Skeletal muscle tissue (tissue), 4 donors: ENCODE data around the gene ARID1B. TPM values are rescaled to one million over a fixed set of nuclear protein-coding genes. Genes with fewer than 3 reads are reported as not detected.

Source experiments
- H3K27ac ChIP-seq: one replicate; pipeline ENCODE4 v1.7.0; 2013; ENCODE audit warnings: mild to moderate bottlenecking, low read depth, low read length, inconsistent platforms
- H3K27me3 ChIP-seq, 3 donors: one replicate each; pipeline ENCODE4 v1.7.0; 2013; ENCODE audit warnings: low read length in 3 of 3; ENCODE audit not compliant: control insufficient read depth in 3 of 3, insufficient read depth in 3 of 3
- H3K36me3 ChIP-seq, 3 donors: one replicate each; pipeline ENCODE4 v1.7.0; 2013; ENCODE audit warnings: low read length in 3 of 3; ENCODE audit not compliant: control insufficient read depth in 3 of 3, insufficient read depth in 3 of 3
- H3K4me1 ChIP-seq, 3 donors: one replicate each; pipeline ENCODE4 v1.7.0; 2013; ENCODE audit warnings: low read length in 3 of 3, mild to moderate bottlenecking in 3 of 3; ENCODE audit not compliant: control insufficient read depth in 3 of 3, insufficient read depth in 3 of 3
- H3K4me3 ChIP-seq, 3 donors: one replicate each; pipeline ENCODE4 v1.7.0; 2013; ENCODE audit warnings: low read length in 3 of 3
- H3K9ac ChIP-seq, 3 donors: one replicate each; pipeline ENCODE4 v1.7.0; 2013; ENCODE audit warnings: low read length in 3 of 3, mild to moderate bottlenecking in 3 of 3, moderate library complexity in 2 of 3, low read depth in 1 of 3
- H3K9me3 ChIP-seq, 3 donors: one replicate each; pipeline ENCODE4 v1.7.0; 2013; ENCODE audit warnings: low read length in 3 of 3; ENCODE audit not compliant: control insufficient read depth in 3 of 3
- total RNA-seq: library from RNA; depleted of rRNA; stranded (reverse); fragments of >200 nt; gene quantifications from one replicate; pipeline ENCODE4 v1.2.3, GENCODE V29; 2014
- donor health status: Osteomylitis.

ARID1B gene
- total RNA-seq, 1 donor from 2014 or later = 73.6 TPM

DNA sequence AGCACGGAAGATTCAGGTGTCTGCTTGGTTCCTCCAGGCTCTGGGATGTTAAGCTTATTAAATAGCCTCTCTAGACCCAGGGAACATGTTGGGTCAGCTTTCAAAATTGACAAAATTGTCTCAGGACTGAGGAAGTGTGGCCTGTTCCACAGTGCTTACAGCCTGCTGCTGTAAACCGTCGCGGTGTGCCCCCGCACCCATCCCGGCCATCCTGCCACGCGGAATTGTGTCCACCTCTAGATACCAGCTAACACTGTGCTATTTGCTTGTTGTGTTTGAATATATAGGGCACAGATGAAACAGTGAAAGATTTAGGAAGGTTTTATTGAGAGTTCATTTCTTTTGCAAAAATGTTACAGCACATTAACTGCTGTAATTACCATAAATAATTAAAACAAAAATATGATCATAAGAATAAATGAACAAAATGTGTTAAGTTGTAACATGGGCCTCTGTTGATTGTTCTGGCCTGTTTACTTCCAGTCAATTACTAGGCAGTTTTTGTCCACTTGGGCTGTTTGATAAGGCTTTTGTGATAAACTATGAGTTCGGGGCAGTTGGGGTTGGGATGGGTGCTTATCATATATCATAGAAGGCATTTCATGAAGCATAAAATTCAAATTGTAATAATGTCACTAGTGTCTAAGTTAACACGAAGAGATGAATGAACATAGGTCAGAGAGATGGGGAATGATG lies 77.4 kb downstream of the ARID1B start:
- Histone ChIP-seq H3K9me3 (no peaks in the 10 kb centered on the region), H3K36me3 (no peaks in the 10 kb centered on the region), H3K4me1 (peaks cover 56 to 63% (median 58%) of the 10 kb centered on the region in 3 donors), H3K27ac (no peak overlapping the region), H3K9ac (no peak overlapping the region), H3K4me3 (no peak overlapping the region), H3K27me3 (no peaks in the 10 kb centered on the region)

DNA sequence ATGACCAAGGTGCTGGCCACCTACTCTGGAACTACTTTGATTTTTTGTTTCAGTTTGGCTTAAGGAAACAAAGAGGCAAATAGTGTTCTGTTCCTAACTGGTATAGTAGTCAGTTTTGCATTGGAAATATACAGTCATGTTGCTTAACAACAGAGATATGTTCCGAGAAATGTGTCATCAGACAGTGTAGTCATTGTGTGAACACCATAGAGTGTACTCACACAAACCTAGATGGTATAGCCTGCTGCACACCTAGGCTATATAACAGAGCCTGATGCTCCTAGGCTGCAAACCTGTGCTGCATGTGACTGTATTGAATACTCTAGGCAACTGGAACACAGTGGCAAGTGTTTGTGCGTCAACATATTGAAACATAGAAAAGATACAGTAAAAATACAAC lies 80.4 kb downstream of the ARID1B start:
- H3K27me3 ChIP-seq = no peaks in the 10 kb centered on the region
- H3K27ac ChIP-seq = no peak overlapping the region
- peaks cover 36 to 51% (median 40%) of the 10 kb centered on the region in 3 donors for H3K4me1 ChIP-seq
- no peak overlapping the region for H3K9ac ChIP-seq
- H3K36me3 ChIP-seq = no peaks in the 10 kb centered on the region
- H3K9me3 ChIP-seq = no peaks in the 10 kb centered on the region
- no peak overlapping the region for H3K4me3 ChIP-seq

DNA sequence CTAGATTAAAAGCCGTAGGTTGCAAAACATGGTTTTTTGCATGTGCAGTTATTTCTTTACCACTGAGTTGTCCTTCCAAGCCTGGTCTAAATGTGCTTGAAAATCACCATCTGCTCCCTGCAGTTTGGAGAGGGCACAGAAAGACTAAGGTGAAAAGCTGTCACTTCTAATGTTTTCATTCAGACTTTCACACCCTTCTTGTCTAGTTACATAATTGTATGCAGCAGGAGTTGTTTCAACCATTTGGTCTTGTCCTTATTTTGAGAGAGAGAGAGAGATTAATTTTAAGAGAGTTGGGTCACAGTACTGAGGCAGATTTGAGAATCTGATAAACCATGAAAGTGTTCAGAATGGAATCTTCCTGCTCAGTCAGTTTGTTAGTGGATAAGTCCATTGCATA lies 82.5 kb downstream of the ARID1B start:
- Histone ChIP-seq H3K36me3 (no peaks in the 10 kb centered on the region), H3K9ac (no peak overlapping the region), H3K27ac (no peak overlapping the region), H3K4me1 (peaks cover 26 to 38% (median 29%) of the 10 kb centered on the region in 3 donors), H3K9me3 (no peaks in the 10 kb centered on the region), H3K27me3 (no peaks in the 10 kb centered on the region), H3K4me3 (no peak overlapping the region)

DNA sequence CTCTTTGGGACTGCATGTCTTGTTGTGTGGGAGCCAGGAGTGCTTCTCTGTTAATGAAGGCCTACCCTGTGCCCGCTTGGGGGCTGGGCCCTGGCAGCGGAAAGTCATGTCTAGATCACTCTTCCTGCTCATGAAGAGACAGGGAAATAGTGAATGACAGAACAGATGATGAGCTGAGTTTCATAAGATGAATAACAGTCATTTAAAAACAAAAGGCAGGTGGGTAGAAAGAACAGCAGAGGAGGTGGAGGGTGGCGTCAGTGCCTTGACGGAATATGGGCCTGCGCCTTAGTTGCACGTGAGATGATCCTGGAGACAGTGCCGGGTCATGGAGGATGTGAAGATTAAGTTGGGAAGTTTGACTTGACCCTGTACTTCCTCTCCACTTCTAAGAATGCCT lies 85.5 kb downstream of the ARID1B start:
- Histone ChIP-seq H3K9me3 (no peaks in the 10 kb centered on the region), H3K4me1 (peaks cover 24 to 35% (median 27%) of the 10 kb centered on the region in 3 donors), H3K27ac (no peak overlapping the region), H3K36me3 (no peaks in the 10 kb centered on the region), H3K9ac (no peak overlapping the region), H3K27me3 (no peaks in the 10 kb centered on the region), H3K4me3 (no peak overlapping the region)

DNA sequence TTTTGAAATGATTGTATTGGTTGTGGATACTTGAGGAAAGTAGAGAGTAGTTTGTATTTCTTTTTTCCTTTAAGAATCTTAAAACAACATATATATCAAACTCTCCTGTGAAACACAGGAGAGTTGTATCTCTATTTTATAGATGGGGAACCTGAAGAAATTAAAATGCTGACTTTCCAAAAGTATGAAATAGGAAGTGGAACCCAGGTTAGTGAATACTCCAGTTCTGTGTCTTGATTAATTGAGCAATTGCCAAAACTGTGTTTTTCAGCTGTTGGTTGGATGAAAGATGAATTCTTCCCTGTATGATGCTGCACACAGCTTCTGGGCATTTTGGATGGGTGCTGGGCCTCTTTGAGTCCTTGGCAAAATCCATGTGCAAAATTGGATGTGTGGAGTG lies 86.3 kb downstream of the ARID1B start:
- H3K27ac ChIP-seq = no peak overlapping the region
- H3K9me3 ChIP-seq = no peaks in the 10 kb centered on the region
- H3K36me3 ChIP-seq = no peaks in the 10 kb centered on the region
- H3K4me3 ChIP-seq = no peak overlapping the region
- H3K9ac ChIP-seq = no peak overlapping the region
- H3K4me1 ChIP-seq = peaks cover 18 to 34% (median 27%) of the 10 kb centered on the region in 3 donors
- no peaks in the 10 kb centered on the region for H3K27me3 ChIP-seq

DNA sequence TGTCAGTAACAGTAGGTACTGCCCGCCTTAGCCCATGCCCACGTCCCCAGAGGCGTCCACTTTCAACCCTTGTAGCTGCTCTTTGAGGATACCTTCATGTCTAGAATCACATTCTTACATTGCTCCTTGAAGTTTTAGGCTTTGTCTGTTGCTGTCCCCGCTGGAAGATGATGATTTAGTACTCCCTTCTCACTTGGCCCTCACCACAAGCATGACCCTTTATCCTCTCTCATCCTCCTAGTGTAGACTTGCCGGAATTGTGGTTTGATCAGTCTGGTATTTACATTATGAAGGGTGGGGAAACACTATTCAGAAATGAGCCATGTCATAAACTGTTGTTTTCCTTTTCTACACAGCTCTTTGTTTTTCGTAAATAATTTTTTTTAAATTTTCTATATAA lies 87.4 kb downstream of the ARID1B start:
- no peak overlapping the region for H3K9ac ChIP-seq
- peaks cover 18 to 34% (median 27%) of the 10 kb centered on the region in 3 donors for H3K4me1 ChIP-seq
- no peaks in the 10 kb centered on the region for H3K36me3 ChIP-seq
- H3K4me3 ChIP-seq = no peak overlapping the region
- no peaks in the 10 kb centered on the region for H3K27me3 ChIP-seq
- H3K27ac ChIP-seq = no peak overlapping the region
- H3K9me3 ChIP-seq = no peaks in the 10 kb centered on the region

DNA sequence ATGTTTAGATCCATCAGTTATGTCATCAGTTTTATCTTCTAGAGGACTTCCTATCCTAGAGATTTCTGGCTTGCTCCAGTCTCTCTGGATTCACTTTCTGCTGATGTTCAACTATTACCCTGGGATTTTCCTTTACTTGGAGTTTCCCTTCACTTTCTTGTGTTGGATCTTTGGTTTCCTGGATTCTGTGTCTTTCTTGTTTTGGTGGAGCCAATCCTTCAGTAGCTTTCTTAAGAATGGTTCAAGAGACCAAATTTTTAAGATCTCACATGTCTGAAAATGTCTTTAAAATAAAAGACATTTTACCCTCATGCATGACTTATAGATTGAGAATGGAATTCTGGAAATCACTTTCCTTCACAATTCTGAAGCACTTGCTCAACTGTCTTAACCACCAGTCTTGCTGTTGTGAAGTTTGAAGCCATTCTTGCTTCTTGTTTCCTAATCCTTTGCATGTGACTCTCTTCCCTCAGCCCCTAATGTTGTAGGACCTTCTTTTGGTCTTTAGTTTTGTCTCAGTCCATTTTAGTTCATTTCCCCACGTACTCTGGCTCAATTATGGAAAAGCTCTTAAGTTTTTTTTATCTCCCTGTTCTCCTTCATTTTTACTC lies 87.9 kb downstream of the ARID1B start:
- H3K4me1 ChIP-seq = peaks cover 20 to 37% (median 27%) of the 10 kb centered on the region in 3 donors
- no peak overlapping the region for H3K27ac ChIP-seq
- no peak overlapping the region for H3K4me3 ChIP-seq
- no peaks in the 10 kb centered on the region for H3K27me3 ChIP-seq
- H3K9me3 ChIP-seq = no peaks in the 10 kb centered on the region
- H3K9ac ChIP-seq = no peak overlapping the region
- no peaks in the 10 kb centered on the region for H3K36me3 ChIP-seq

DNA sequence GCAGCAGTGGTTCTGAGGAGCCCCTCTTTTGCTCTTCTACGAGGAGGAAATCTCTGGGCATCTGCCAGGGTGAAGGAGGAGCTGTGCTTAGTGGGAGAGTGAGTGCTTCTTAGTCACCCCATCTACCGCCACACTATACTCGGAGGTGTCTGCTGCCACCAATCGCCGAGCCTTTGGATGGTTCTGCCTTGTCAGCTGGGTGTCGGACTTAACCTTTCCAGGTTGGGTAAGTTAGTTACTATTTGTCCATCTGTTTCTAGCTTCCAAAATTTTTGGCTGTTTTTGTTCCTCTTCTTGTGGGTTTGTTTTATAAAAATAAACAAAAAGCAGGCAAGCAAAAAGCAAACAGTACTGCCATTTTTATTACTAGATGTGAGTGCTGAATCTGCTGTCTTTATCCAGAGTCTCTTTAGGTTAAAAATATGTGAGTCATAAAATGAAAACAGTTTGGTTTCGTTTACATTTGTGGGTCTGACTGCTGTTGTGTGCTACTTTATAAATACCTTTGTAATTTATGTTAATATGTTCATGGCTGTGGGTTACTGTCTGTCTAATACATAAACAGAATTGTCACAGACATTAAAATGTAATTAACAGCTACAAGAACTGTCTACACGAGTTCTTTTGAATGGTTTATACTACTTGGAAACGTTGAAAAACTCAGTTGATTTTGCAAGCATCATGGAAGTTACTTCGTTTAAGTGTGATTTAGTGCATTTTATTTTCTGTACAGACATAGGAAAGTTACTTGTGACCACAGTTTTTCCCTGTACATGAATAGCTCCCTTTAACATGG lies 89.2 kb downstream of the ARID1B start:
- Histone ChIP-seq H3K36me3 (no peaks in the 10 kb centered on the region), H3K4me3 (no peak overlapping the region), H3K9me3 (no peaks in the 10 kb centered on the region), H3K4me1 (peaks cover 27 to 46% (median 31%) of the 10 kb centered on the region in 3 donors), H3K9ac (no peak overlapping the region), H3K27me3 (no peaks in the 10 kb centered on the region), H3K27ac (peak overlapping the region; percentile 3)

DNA sequence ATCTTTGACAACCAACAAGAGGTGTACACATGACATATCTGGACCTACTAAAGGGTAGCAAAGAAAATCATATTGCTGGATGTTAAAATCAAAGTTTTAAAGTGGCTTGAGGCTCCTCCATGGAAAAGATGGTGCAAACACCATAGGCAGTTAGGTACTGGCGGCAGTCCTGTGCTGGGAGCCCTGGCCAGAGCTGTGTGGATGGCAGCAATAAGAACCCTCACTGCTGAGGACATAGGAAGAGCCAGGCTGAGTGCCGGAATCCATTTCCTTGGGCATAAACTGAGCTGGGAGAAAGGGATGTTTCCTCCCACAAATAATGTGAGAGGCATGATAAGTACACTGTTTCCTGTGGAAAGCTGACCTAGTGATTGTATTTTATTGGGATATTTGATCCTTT lies 89.9 kb downstream of the ARID1B start:
- Histone ChIP-seq H3K9me3 (no peaks in the 10 kb centered on the region), H3K4me3 (no peak overlapping the region), H3K27ac (no peak overlapping the region), H3K36me3 (no peaks in the 10 kb centered on the region), H3K9ac (no peak overlapping the region), H3K27me3 (no peaks in the 10 kb centered on the region), H3K4me1 (peaks cover 27 to 46% (median 32%) of the 10 kb centered on the region in 3 donors)

DNA sequence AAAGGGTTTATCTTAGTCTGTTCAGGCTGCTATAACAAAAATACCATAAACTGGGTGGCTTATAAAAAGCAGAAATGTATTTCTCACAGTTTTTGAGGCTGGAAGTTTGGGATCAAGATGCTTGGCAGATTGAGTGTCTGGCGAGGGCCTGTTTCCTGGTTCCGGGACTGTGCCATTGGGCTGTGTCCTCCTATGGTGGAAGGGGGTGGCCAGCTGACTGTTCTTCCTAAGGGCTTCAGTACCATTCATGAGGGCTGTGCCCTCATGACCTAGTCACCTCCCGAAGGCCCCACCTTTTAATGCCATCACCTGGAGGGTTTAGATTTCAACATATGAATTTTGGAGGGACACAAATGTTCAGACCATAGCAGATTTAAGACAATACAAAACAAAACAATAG lies 91.2 kb downstream of the ARID1B start:
- H3K4me3 ChIP-seq = no peak overlapping the region
- H3K9me3 ChIP-seq = no peaks in the 10 kb centered on the region
- peaks cover 26 to 41% (median 32%) of the 10 kb centered on the region in 3 donors for H3K4me1 ChIP-seq
- H3K27ac ChIP-seq = no peak overlapping the region
- no peaks in the 10 kb centered on the region for H3K27me3 ChIP-seq
- H3K9ac ChIP-seq = no peak overlapping the region
- H3K36me3 ChIP-seq = no peaks in the 10 kb centered on the region
